WERI-Rb-1 (cell line): Measurements from ENCODE around the gene ZKSCAN3.

Experiments
- DNase-seq: peaks from one replicate; pipeline ENCODE4 v3.0.0-alpha.2; 2020
- H3K27ac ChIP-seq: fragments of 250-450 bp; sonication (Bioruptor Pico); 2 replicates; pipeline ENCODE4 v1.5.1; 2020; ENCODE audit warnings: mild to moderate bottlenecking, moderate library complexity
- H3K27me3 ChIP-seq: fragments of 250-450 bp; sonication (Bioruptor Pico); 2 replicates; pipeline ENCODE4 v1.5.1; 2021; ENCODE audit warnings: mild to moderate bottlenecking, low read depth, moderate library complexity; ENCODE audit not compliant: insufficient read depth, severe bottlenecking
- H3K36me3 ChIP-seq: fragments of 250-450 bp; sonication (Bioruptor Pico); 2 replicates; pipeline ENCODE4 v1.5.1; 2020; ENCODE audit warnings: mild to moderate bottlenecking, moderate library complexity
- H3K4me3 ChIP-seq: 2 replicates; pipeline ENCODE4 v1.5.1; 2011; ENCODE audit warnings: low read depth, mild to moderate bottlenecking, control low read depth, low read length
- H3K9me3 ChIP-seq: fragments of 250-450 bp; sonication (Bioruptor Pico); 2 replicates; pipeline ENCODE4 v1.5.1; 2021; ENCODE audit warnings: mild to moderate bottlenecking, moderate library complexity; ENCODE audit not compliant: severe bottlenecking
- TF ChIP-seq, protein P1 (sequence below): IDR thresholded peaks from 2 replicates; pipeline ENCODE4 v1.5.1; 2011; ENCODE audit warnings: low read depth, mild to moderate bottlenecking, control low read depth, inconsistent platforms, low read length

Gene ZKSCAN3

GRCh38 chr6:28351087-28351486 lies 1.3 kb downstream of the ZKSCAN3 start:
- TF ChIP-seq, protein P1, sequence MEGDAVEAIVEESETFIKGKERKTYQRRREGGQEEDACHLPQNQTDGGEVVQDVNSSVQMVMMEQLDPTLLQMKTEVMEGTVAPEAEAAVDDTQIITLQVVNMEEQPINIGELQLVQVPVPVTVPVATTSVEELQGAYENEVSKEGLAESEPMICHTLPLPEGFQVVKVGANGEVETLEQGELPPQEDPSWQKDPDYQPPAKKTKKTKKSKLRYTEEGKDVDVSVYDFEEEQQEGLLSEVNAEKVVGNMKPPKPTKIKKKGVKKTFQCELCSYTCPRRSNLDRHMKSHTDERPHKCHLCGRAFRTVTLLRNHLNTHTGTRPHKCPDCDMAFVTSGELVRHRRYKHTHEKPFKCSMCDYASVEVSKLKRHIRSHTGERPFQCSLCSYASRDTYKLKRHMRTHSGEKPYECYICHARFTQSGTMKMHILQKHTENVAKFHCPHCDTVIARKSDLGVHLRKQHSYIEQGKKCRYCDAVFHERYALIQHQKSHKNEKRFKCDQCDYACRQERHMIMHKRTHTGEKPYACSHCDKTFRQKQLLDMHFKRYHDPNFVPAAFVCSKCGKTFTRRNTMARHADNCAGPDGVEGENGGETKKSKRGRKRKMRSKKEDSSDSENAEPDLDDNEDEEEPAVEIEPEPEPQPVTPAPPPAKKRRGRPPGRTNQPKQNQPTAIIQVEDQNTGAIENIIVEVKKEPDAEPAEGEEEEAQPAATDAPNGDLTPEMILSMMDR: no peak
- Histone ChIP-seq H3K4me3 (no peak overlapping the region), H3K36me3 (no peaks in the 10 kb centered on the region), H3K27ac (no peak overlapping the region), H3K9me3 (no peaks in the 10 kb centered on the region), H3K27me3 (no peaks in the 10 kb centered on the region)
- no peak for DNase-seq

GRCh38 chr6:28351493-28351925 lies 1.8 kb downstream of the ZKSCAN3 start:
- TF ChIP-seq, protein P1: no peak
- Histone ChIP-seq H3K9me3 (no peaks in the 10 kb centered on the region), H3K4me3 (no peak overlapping the region), H3K27me3 (no peaks in the 10 kb centered on the region), H3K27ac (no peak overlapping the region), H3K36me3 (no peaks in the 10 kb centered on the region)
- DNase-seq: no peak

- Histone ChIP-seq H3K27ac (no peak overlapping the region), H3K36me3 (no peaks in the 10 kb centered on the region), H3K4me3 (no peak overlapping the region), H3K27me3 (no peaks in the 10 kb centered on the region), H3K9me3 (no peaks in the 10 kb centered on the region)
- no peak for DNase-seq
- TF ChIP-seq, protein P1: no peak
These were observed 3.6 kb downstream of the ZKSCAN3 start for GRCh38 chr6:28353356-28353755.

DNA sequence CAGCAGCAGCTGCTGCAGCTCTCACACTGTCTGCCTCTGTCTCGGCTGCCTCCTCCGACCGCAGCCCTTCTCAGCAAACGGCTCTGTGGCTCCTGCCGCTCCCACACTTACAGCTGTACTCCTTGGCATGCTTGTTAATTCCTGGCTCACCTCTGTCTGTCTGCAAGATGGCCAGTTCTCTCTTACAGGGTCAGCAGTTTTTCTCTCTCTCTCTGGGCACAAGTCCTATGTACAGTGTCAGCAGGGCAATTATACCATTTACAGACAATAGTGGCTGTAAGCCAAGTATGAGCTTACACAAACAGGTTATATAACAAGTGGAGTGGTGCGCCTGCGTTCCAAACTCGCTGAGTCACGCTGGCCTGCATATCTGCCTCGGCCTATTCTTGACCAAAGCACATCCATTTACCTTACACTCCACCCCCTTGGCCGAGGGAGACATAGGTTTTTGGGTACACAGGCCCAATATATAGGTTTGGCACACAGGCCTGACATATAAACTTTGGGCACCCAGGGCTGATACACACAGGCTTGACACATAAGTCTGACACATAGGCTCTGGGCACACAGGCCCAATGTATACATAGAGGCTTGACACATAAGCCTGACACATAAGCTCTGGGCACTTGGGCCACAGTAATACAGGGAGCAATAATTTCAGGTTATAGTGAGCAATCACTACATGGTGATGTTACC lies 4.4 kb downstream of the ZKSCAN3 start:
- no peak overlapping the region for H3K27ac ChIP-seq
- no peak for DNase-seq
- TF ChIP-seq, protein P1: no peak
- H3K9me3 ChIP-seq: no peaks in the 10 kb centered on the region
- H3K36me3 ChIP-seq: no peaks in the 10 kb centered on the region
- H3K4me3 ChIP-seq: no peak overlapping the region
- no peaks in the 10 kb centered on the region for H3K27me3 ChIP-seq

GRCh38 chr6:28354688-28355554 lies 5.2 kb downstream of the ZKSCAN3 start:
- Histone ChIP-seq H3K27ac (no peak overlapping the region), H3K4me3 (no peak overlapping the region), H3K9me3 (no peaks in the 10 kb centered on the region), H3K36me3 (no peaks in the 10 kb centered on the region), H3K27me3 (no peaks in the 10 kb centered on the region)
- DNase-seq: no peak
- TF ChIP-seq, protein P1: no peak
